ENCODE results near the gene FOXK1.

The FOXK1 gene

GRCh38 chr7:4730276-4730675, 48.2 kb downstream of the FOXK1 start:
- H3K4me3 ChIP-seq (ENCODE audit: insufficient read depth, low read depth, low read length), result no peak overlapping the region
- H3K27ac ChIP-seq (ENCODE audit: insufficient read depth, low read depth, low read length, poor library complexity, severe bottlenecking), result no peak overlapping the region
- WGBS, 2 experiments, result 92 to 94% methylated on average over 19 of the region's 19 CpGs

GRCh38 chr7:4730971-4731370, 48.9 kb downstream of the FOXK1 start:
- Histone ChIP-seq H3K27ac (ENCODE audit: insufficient read depth, low read depth, low read length, poor library complexity, severe bottlenecking) (no peak overlapping the region), H3K27me3 (ENCODE audit: control insufficient read depth, insufficient read depth, low read length, poor library complexity, severe bottlenecking) (no peaks in the 10 kb centered on the region), H3K4me3 (ENCODE audit: insufficient read depth, low read depth, low read length) (no peak overlapping the region), H3K4me1 (ENCODE audit: control insufficient read depth, insufficient read depth, low read length) (peaks cover 10% of the 10 kb centered on the region), H3K36me3 (ENCODE audit: control insufficient read depth, insufficient read depth, low read length) (no peaks in the 10 kb centered on the region), H3K9me3 (ENCODE audit: control insufficient read depth, low read length) (no peaks in the 10 kb centered on the region)
- 91 to 92% methylated on average over 10 of the region's 10 CpGs for WGBS, 2 experiments

More at GRCh38 chr7:4730276-4730675, 48.2 kb downstream of the FOXK1 start:
- peaks cover 17% of the 10 kb centered on the region for H3K4me1 ChIP-seq (ENCODE audit: control insufficient read depth, insufficient read depth, low read length)
- no peaks in the 10 kb centered on the region for H3K27me3 ChIP-seq (ENCODE audit: control insufficient read depth, insufficient read depth, low read length, poor library complexity, severe bottlenecking)
- no peaks in the 10 kb centered on the region for H3K36me3 ChIP-seq (ENCODE audit: control insufficient read depth, insufficient read depth, low read length)
- H3K9me3 ChIP-seq (ENCODE audit: control insufficient read depth, low read length), result no peaks in the 10 kb centered on the region

DNA sequence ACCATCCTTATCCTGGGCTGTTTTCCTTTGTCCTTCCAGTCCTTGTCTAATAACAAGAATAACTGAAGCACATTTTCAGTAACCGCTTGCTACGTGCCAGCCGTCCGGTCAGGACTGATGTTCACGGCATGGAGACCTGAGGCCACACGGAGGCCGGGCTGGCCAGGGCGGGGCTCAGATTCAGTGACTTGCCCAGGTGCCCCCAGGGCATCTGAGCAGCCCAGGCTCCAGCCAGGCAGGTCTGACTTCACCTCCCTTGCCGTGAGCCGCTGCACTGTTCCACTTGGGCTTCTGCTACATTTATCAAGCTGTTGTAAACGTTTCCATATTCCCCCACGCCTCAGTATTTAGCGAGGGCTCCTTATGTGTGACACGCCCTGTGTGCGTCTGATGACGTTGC, 49.7 kb downstream of the FOXK1 start:
- no peaks in the 10 kb centered on the region for H3K9me3 ChIP-seq (ENCODE audit: control insufficient read depth, low read length)
- H3K36me3 ChIP-seq (ENCODE audit: control insufficient read depth, insufficient read depth, low read length), result no peaks in the 10 kb centered on the region
- H3K27ac ChIP-seq (ENCODE audit: insufficient read depth, low read depth, low read length, poor library complexity, severe bottlenecking), result no peak overlapping the region
- H3K4me3 ChIP-seq (ENCODE audit: insufficient read depth, low read depth, low read length), result no peak overlapping the region
- H3K4me1 ChIP-seq (ENCODE audit: control insufficient read depth, insufficient read depth, low read length), result peaks cover 7% of the 10 kb centered on the region
- 95 to 96% methylated on average over 16 of the region's 16 CpGs for WGBS, 2 experiments
- H3K27me3 ChIP-seq (ENCODE audit: control insufficient read depth, insufficient read depth, low read length, poor library complexity, severe bottlenecking), result no peaks in the 10 kb centered on the region

DNA sequence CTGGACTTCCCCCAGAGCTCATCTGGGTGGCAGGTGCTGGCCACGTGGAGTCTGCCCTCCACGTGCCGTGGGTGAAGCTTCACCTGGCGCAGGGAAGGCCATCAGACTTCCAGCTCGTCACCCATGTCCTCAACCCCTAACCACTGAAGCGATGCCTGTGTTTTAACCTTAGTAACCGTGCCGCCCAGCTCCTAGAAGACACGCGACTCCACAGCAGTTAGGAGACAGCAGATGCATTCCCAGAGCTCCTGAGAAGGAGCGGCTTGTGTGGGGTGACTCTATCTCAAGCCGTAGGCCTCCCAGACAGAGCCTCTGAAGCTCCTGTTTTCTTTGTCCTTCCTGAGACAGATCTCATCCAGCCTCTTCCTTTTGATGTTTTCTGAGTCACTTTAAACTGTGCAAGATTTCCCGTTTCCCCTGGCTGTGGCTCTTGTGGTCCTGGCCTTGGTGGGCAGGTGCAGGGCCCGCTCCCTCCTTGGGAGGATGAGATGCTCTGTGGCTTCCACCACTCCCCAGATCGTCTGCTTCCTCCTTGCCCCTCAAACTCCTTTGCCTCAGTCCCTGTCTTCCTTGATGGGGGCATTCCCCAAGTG, 51.9 kb downstream of the FOXK1 start:
- peaks cover 9% of the 10 kb centered on the region for H3K4me1 ChIP-seq (ENCODE audit: control insufficient read depth, insufficient read depth, low read length)
- H3K36me3 ChIP-seq (ENCODE audit: control insufficient read depth, insufficient read depth, low read length), result no peaks in the 10 kb centered on the region
- no peaks in the 10 kb centered on the region for H3K9me3 ChIP-seq (ENCODE audit: control insufficient read depth, low read length)
- H3K27me3 ChIP-seq (ENCODE audit: control insufficient read depth, insufficient read depth, low read length, poor library complexity, severe bottlenecking), result no peaks in the 10 kb centered on the region
- 93% methylated on average over 15 of the region's 15 CpGs for WGBS, 2 experiments
- no peak overlapping the region for H3K27ac ChIP-seq (ENCODE audit: insufficient read depth, low read depth, low read length, poor library complexity, severe bottlenecking)
- H3K4me3 ChIP-seq (ENCODE audit: insufficient read depth, low read depth, low read length), result no peak overlapping the region

DNA sequence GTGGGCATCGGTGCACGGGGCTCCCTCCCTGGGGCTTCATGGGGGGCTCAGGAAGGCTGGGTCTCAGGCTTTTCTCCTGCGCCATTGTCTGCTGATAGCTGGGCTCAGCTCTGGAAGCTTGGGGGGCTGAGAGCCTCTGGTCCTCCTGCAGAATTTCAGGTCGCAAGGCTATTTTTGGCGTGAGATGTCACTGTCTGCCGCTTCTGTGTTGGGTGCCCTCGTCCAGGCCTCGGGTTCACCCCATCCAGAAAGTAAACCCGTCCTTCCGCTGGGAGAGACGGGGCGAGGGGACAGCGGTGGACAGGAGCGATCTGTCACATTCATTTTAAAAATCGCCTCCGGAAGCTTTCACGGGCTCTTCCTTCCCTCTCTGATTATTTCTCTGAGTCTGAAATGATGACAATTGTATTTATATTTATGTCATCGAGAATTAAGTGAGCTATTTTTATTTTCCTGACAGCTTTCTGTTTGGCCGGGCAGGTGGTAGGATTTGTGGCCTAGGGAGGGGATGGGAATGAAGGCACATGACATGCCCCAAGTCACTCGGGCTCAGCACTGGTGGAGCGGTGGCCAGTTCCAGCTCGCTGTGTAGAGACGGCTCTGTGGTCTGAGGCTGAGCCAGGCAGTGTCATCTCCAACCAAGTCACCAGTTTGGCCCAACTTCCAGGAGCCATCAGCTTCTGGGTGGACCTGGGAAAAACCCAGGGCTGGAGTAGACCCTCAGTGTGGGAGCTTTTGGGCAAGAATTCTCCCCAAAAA, 52.7 kb downstream of the FOXK1 start:
- H3K9me3 ChIP-seq (ENCODE audit: control insufficient read depth, low read length), result no peaks in the 10 kb centered on the region
- H3K27me3 ChIP-seq (ENCODE audit: control insufficient read depth, insufficient read depth, low read length, poor library complexity, severe bottlenecking), result no peaks in the 10 kb centered on the region
- WGBS, 2 experiments, result 95 to 96% methylated on average over 23 of the region's 23 CpGs
- no peak overlapping the region for H3K27ac ChIP-seq (ENCODE audit: insufficient read depth, low read depth, low read length, poor library complexity, severe bottlenecking)
- peaks cover 17% of the 10 kb centered on the region for H3K4me1 ChIP-seq (ENCODE audit: control insufficient read depth, insufficient read depth, low read length)
- no peak overlapping the region for H3K4me3 ChIP-seq (ENCODE audit: insufficient read depth, low read depth, low read length)
- H3K36me3 ChIP-seq (ENCODE audit: control insufficient read depth, insufficient read depth, low read length), result no peaks in the 10 kb centered on the region

DNA sequence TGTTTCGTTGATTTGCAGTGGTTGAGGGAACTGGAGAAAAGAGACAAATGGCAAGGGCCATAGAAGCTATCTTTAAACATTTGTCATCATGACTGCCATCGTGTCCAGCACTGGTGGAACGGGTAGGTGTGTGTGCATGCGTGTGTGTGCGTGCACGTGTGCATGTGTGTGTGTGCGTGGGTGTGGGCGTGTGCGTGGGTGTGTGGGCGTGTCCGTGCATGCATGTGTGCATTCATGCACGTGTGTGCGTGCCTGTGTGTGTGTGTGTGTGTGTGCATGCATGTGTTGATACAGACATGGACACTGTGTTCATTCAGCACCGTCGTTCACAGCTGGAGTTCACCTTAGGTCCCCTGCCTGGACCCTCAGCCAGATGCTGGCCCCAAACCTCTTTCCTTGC, 55.2 kb downstream of the FOXK1 start:
- Histone ChIP-seq H3K9me3 (ENCODE audit: control insufficient read depth, low read length) (no peaks in the 10 kb centered on the region), H3K4me3 (ENCODE audit: insufficient read depth, low read depth, low read length) (no peak overlapping the region), H3K27me3 (ENCODE audit: control insufficient read depth, insufficient read depth, low read length, poor library complexity, severe bottlenecking) (no peaks in the 10 kb centered on the region), H3K4me1 (ENCODE audit: control insufficient read depth, insufficient read depth, low read length) (peaks cover 17% of the 10 kb centered on the region), H3K36me3 (ENCODE audit: control insufficient read depth, insufficient read depth, low read length) (peaks cover 4% of the 10 kb centered on the region), H3K27ac (ENCODE audit: insufficient read depth, low read depth, low read length, poor library complexity, severe bottlenecking) (no peak overlapping the region)
- WGBS, 2 experiments, result 89 to 92% methylated on average over 15 of the region's 15 CpGs

- Histone ChIP-seq H3K27me3 (ENCODE audit: control insufficient read depth, insufficient read depth, low read length, poor library complexity, severe bottlenecking) (no peaks in the 10 kb centered on the region), H3K36me3 (ENCODE audit: control insufficient read depth, insufficient read depth, low read length) (peaks cover 11% of the 10 kb centered on the region), H3K4me3 (ENCODE audit: insufficient read depth, low read depth, low read length) (no peak overlapping the region), H3K4me1 (ENCODE audit: control insufficient read depth, insufficient read depth, low read length) (peaks cover 18% of the 10 kb centered on the region), H3K9me3 (ENCODE audit: control insufficient read depth, low read length) (no peaks in the 10 kb centered on the region), H3K27ac (ENCODE audit: insufficient read depth, low read depth, low read length, poor library complexity, severe bottlenecking) (peak overlapping the region; percentile 80)
- 20 to 27% methylated on average over 23 of the region's 23 CpGs for WGBS, 2 experiments
Measured at GRCh38 chr7:4738711-4739527, 56.8 kb downstream of the FOXK1 start.

DNA sequence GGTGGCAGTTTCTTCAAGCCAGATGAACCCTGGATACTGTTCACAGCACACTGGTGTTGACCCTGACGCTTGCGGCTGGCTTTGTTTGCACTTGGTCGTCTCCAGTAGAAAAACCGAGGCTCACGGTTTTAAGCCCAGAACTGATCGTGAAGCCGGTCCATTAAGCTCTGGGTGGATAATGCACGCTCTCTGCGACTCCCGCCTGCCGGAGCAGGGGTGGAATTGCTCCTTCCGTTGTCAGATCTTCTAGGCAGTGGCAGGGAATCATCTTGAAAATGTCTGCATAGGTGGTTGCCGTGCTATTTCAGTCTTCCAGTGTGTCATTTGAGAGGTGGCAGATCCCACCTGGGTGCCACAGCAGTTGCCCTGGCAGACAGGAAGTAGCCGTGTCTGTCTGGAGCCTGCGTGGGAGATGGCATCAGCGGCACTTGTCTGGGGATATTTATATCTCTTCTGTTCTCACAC, 57.5 kb downstream of the FOXK1 start:
- Histone ChIP-seq H3K27ac (ENCODE audit: insufficient read depth, low read depth, low read length, poor library complexity, severe bottlenecking) (peak overlapping the region; percentile 80), H3K4me3 (ENCODE audit: insufficient read depth, low read depth, low read length) (no peak overlapping the region)
- WGBS, 2 experiments, result 65% methylated on average over 16 of the region's 16 CpGs

DNA sequence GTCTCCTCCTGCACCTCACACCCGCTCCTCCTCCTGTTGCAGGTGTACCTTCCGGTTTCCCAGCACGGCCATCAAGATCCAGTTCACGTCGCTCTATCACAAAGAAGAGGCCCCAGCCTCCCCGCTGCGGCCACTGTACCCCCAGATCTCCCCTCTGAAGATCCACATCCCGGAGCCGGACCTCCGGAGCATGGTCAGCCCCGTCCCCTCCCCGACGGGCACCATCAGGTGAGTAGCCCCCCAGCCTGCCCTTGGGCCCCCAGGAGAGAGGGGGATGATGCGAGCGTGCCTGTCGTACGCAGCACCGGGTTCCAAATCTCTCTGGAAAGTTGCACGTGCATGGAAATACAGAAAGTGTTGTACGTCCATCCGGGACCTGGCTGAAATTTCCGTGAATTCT, 58.7 kb downstream of the FOXK1 start:
- H3K9me3 ChIP-seq (ENCODE audit: control insufficient read depth, low read length), result no peaks in the 10 kb centered on the region
- WGBS, 2 experiments, result 94 to 95% methylated on average over 22 of the region's 22 CpGs
- H3K4me1 ChIP-seq (ENCODE audit: control insufficient read depth, insufficient read depth, low read length), result peaks cover 25% of the 10 kb centered on the region
- no peaks in the 10 kb centered on the region for H3K27me3 ChIP-seq (ENCODE audit: control insufficient read depth, insufficient read depth, low read length, poor library complexity, severe bottlenecking)
- no peak overlapping the region for H3K27ac ChIP-seq (ENCODE audit: insufficient read depth, low read depth, low read length, poor library complexity, severe bottlenecking)
- peaks cover 11% of the 10 kb centered on the region for H3K36me3 ChIP-seq (ENCODE audit: control insufficient read depth, insufficient read depth, low read length)
- H3K4me3 ChIP-seq (ENCODE audit: insufficient read depth, low read depth, low read length), result no peak overlapping the region

More for the DNA sequence above, 57.5 kb downstream of the FOXK1 start:
- Histone ChIP-seq H3K27me3 (ENCODE audit: control insufficient read depth, insufficient read depth, low read length, poor library complexity, severe bottlenecking) (no peaks in the 10 kb centered on the region), H3K9me3 (ENCODE audit: control insufficient read depth, low read length) (no peaks in the 10 kb centered on the region), H3K4me1 (ENCODE audit: control insufficient read depth, insufficient read depth, low read length) (peaks cover 24% of the 10 kb centered on the region), H3K36me3 (ENCODE audit: control insufficient read depth, insufficient read depth, low read length) (peaks cover 11% of the 10 kb centered on the region)

DNA sequence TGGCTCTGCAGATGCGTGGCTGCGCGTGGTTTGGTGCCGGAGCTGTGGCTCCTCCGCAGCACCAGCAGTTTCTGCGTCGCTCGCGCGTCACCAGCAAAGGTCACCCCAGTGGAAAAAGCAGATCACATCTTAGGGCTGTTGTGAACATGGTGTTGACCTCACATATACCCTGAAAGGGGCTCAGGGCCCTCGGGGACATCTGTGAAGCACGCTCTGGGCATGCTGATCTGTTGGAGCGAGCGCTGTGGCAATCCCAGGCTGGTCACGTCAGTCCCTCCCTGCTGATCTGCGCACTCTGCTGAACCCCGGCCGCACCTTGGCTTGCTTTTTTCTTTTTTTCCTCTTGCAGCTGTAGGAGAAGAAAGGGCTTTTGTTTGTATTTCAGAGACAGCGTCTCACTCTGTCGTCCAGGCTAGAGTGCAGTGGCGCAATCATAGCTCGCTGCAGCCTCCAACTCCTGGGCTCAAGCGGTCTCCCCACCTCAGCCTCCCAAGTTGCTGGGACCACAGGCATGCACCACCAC, 60.0 kb downstream of the FOXK1 start:
- Histone ChIP-seq H3K36me3 (ENCODE audit: control insufficient read depth, insufficient read depth, low read length) (peaks cover 11% of the 10 kb centered on the region), H3K9me3 (ENCODE audit: control insufficient read depth, low read length) (no peaks in the 10 kb centered on the region), H3K27me3 (ENCODE audit: control insufficient read depth, insufficient read depth, low read length, poor library complexity, severe bottlenecking) (no peaks in the 10 kb centered on the region), H3K27ac (ENCODE audit: insufficient read depth, low read depth, low read length, poor library complexity, severe bottlenecking) (no peak overlapping the region), H3K4me3 (ENCODE audit: insufficient read depth, low read depth, low read length) (no peak overlapping the region), H3K4me1 (ENCODE audit: control insufficient read depth, insufficient read depth, low read length) (peaks cover 29% of the 10 kb centered on the region)
- 95 to 96% methylated on average over 23 of the region's 23 CpGs for WGBS, 2 experiments

Data from ectodermal cell (in vitro differentiated cells).